Measurements from ENCODE around the gene CHMP4B. TPM values are rescaled to one million over a fixed set of nuclear protein-coding genes. Genes with fewer than 3 reads are reported as not detected.

Gene CHMP4B
- total and polyA plus RNA-seq, 5 donors from 2014 or later, result 3.1 to 49.0 (median 4.8) TPM

DNA sequence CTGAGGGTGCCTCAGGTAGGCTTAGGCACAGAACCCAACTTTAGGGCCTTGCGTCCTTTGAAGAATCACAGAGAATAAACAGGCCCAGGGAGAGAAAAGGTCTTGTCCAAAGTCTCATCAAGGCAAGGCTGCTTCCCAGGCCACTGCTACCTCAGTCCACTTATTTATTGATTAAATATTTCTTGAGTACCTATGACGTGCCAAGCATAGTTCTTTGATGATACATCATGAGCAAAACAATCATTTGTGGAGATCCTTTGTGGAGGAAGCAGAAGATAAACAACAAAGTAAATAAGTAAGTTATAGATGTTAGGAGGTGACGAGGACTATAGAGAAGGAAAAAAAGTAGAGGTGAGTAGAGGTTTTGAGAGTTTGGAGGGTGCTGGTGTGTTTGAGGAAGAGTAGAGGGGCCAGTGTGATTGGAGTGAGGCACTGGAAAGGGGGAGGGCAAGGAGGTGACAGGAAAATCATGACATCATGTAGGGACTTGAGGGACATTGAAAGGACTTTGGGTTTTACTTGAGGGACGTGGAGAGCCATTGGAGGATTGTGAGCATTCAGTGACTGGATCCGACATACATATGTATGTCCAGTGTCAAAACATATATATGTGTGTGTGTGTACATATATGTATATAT, 14.1 kb upstream of the CHMP4B start:
- no peak overlapping the region for H3K27ac ChIP-seq (ENCODE audit: insufficient read depth, low read length, poor library complexity, severe bottlenecking)
- no peak overlapping the region for H3K4me3 Mint-ChIP-seq
- no peaks in the 10 kb centered on the region for H3K27me3 ChIP-seq (ENCODE audit: control insufficient read depth, insufficient read depth, low read length)
- ATAC-seq (ENCODE audit: low read depth in 2 of 2) (no peak), DNase-seq (no peak)
- no peaks in the 10 kb centered on the region for H3K36me3 Mint-ChIP-seq
- no peaks in the 10 kb centered on the region for H3K9me3 Mint-ChIP-seq
- no peaks in the 10 kb centered on the region for H3K36me3 ChIP-seq (ENCODE audit: control insufficient read depth, insufficient read depth, low read length)
- peaks cover 0 to 4% (median 0%) of the 10 kb centered on the region in 4 donors for H3K4me1 Mint-ChIP-seq
- no peaks in the 10 kb centered on the region for H3K4me1 ChIP-seq (ENCODE audit: control insufficient read depth, insufficient read depth, low read length, poor library complexity, severe bottlenecking)
- no peak overlapping the region for H3K4me3 ChIP-seq (ENCODE audit: low read depth, low read length)
- no peaks in the 10 kb centered on the region for H3K27me3 Mint-ChIP-seq
- no peaks in the 10 kb centered on the region for H3K9me3 ChIP-seq (ENCODE audit: control insufficient read depth in 2 of 2, low read length in 2 of 2)
- peak overlapping the region in 2 of 3 donors; percentile 16 to 42 for H3K27ac Mint-ChIP-seq

DNA sequence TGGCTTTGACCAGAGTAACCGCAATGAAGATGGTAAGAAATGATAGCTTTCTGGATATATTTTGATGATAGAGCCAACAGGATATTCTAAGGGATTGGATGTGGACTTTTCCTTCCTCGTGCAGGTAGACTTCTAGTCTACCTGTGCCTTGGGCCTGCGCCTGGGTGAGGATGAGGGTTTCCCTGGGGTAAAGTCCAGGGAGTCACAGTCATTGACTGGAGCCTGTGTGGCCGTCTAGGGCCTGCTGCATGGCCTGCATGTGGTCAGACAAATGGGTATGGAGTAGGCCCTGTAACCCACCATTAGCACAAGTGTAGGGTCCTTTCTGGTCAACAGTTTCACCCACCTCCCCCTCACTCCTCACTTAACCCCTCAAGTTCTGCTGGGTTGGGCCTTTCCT, 12.7 kb upstream of the CHMP4B start:
- Mint-ChIP-seq H3K27ac (no peak overlapping the region), H3K27me3 (no peaks in the 10 kb centered on the region), H3K9me3 (no peaks in the 10 kb centered on the region), H3K36me3 (no peaks in the 10 kb centered on the region), H3K4me1 (no peaks in the 10 kb centered on the region), H3K4me3 (no peak overlapping the region)
- Histone ChIP-seq H3K36me3 (ENCODE audit: control insufficient read depth, insufficient read depth, low read length) (no peaks in the 10 kb centered on the region), H3K9me3 (ENCODE audit: control insufficient read depth in 2 of 2, low read length in 2 of 2) (no peaks in the 10 kb centered on the region), H3K27ac (ENCODE audit: insufficient read depth, low read length, poor library complexity, severe bottlenecking) (no peak overlapping the region), H3K27me3 (ENCODE audit: control insufficient read depth, insufficient read depth, low read length) (no peaks in the 10 kb centered on the region), H3K4me1 (ENCODE audit: control insufficient read depth, insufficient read depth, low read length, poor library complexity, severe bottlenecking) (no peaks in the 10 kb centered on the region), H3K4me3 (ENCODE audit: low read depth, low read length) (no peak overlapping the region)
- ATAC-seq (ENCODE audit: low read depth in 2 of 2) (no peak), DNase-seq (no peak)

DNA sequence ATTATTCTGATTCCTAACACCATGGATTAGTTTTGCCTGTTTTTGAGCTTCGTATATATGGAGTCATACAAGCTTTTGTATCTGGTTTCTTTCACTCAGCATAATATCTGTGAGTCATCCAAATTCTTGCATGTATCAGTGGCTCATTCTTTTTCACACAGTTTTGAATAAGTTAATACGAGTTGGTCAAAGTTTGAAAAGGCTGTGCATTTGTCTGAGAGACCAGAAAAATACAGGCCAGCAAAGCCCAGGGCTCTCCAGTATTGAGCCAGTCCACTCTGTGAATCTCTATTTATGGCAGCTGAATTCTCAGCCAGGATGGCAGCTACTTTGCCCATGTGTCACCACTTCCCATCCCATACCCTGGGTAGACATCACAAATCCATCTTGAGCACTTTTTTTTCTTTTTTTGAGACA, 7.2 kb upstream of the CHMP4B start:
- no peak overlapping the region for H3K4me3 ChIP-seq (ENCODE audit: low read depth, low read length)
- Mint-ChIP-seq H3K4me1 (no peaks in the 10 kb centered on the region), H3K9me3 (no peaks in the 10 kb centered on the region), H3K4me3 (no peak overlapping the region), H3K36me3 (no peaks in the 10 kb centered on the region), H3K27ac (no peak overlapping the region), H3K27me3 (peaks cover 17% of the 10 kb centered on the region)
- no peak overlapping the region for H3K27ac ChIP-seq (ENCODE audit: insufficient read depth, low read length, poor library complexity, severe bottlenecking)
- no peaks in the 10 kb centered on the region for H3K9me3 ChIP-seq (ENCODE audit: control insufficient read depth in 2 of 2, low read length in 2 of 2)
- no peaks in the 10 kb centered on the region for H3K4me1 ChIP-seq (ENCODE audit: control insufficient read depth, insufficient read depth, low read length, poor library complexity, severe bottlenecking)
- no peaks in the 10 kb centered on the region for H3K27me3 ChIP-seq (ENCODE audit: control insufficient read depth, insufficient read depth, low read length)
- H3K36me3 ChIP-seq (ENCODE audit: control insufficient read depth, insufficient read depth, low read length), result no peaks in the 10 kb centered on the region
- ATAC-seq (ENCODE audit: low read depth in 2 of 2) (no peak), DNase-seq (no peak)

DNA sequence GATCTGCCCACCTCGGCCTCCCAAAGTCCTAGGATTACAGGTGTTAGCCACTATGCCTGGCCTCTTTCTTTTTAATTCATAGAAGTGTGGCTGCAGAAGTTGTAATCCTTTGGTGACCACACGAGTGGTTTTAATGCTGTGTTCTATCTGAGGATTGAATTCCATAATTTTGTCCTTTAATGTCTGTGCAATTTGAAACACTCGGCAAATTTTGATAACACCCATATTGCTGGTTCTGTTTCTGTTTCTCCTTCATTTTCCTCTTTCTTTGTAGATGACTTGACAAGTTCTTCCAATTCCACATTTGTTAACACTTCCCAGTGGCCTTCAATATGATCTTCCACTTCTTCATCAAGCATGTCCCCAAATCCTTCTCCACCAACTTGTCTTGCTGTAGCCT, 2.8 kb upstream of the CHMP4B start:
- Mint-ChIP-seq H3K27me3 (peaks cover 17% of the 10 kb centered on the region), H3K9me3 (no peaks in the 10 kb centered on the region), H3K36me3 (no peaks in the 10 kb centered on the region), H3K4me1 (peaks cover 0 to 23% (median 16%) of the 10 kb centered on the region in 4 donors), H3K27ac (no peak overlapping the region), H3K4me3 (peak overlapping the region in 1 of 4 donors; percentile 85)
- Histone ChIP-seq H3K9me3 (ENCODE audit: control insufficient read depth in 2 of 2, low read length in 2 of 2) (no peaks in the 10 kb centered on the region), H3K36me3 (ENCODE audit: control insufficient read depth, insufficient read depth, low read length) (no peaks in the 10 kb centered on the region), H3K4me3 (ENCODE audit: low read depth, low read length) (no peak overlapping the region), H3K4me1 (ENCODE audit: control insufficient read depth, insufficient read depth, low read length, poor library complexity, severe bottlenecking) (peaks cover 17% of the 10 kb centered on the region), H3K27me3 (ENCODE audit: control insufficient read depth, insufficient read depth, low read length) (no peaks in the 10 kb centered on the region), H3K27ac (ENCODE audit: insufficient read depth, low read length, poor library complexity, severe bottlenecking) (no peak overlapping the region)
- DNase-seq (no peak), ATAC-seq (ENCODE audit: low read depth in 2 of 2) (no peak)

DNA sequence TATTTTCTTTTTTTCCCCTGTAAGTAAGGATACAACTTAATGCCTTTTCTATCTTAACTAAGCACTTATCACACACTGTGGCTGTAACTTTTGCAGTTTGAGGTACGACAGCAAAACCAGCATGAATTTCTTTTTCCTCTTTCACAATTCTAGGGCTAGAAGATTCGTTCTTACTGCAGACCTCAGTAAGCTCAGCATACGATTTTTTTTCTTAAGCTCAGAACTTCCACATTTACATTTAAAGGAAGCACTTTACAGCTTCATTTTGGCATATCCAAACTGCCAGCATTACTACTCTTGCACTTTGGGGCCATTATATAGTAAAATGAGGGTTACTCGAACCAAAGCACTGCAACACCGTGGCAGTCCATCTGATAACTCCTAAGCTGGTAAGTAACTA, 889 bp upstream of the CHMP4B start:
- H3K27ac Mint-ChIP-seq, result no peak overlapping the region
- H3K27ac ChIP-seq (ENCODE audit: insufficient read depth, low read length, poor library complexity, severe bottlenecking), result no peak overlapping the region

DNA sequence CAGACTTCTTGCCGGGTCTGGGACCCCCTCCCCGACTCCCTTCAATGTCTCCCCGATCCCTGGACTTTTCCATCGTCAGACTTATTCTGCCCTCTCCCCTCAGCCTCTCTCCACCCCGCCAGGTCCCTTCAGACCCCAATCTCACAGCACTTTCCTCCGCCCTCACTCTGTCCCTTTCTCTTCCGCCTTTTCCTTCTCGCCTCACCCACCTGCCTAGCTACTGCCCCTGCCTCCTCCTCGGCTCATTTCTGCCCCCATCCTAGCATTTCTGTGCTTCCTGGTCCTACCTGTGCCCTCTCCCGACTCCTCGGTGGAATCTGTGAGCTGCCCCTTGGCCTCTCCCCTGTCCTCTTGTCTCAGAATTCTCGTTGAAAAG, 616 bp downstream of the CHMP4B start:
- peak overlapping the region; percentile 90 to 100 (median 94) for H3K4me3 Mint-ChIP-seq
- Histone ChIP-seq H3K9me3 (ENCODE audit: control insufficient read depth in 2 of 2, low read length in 2 of 2) (no peaks in the 10 kb centered on the region), H3K4me3 (ENCODE audit: low read depth, low read length) (peak overlapping the region; percentile 87), H3K27me3 (ENCODE audit: control insufficient read depth, insufficient read depth, low read length) (no peaks in the 10 kb centered on the region), H3K36me3 (ENCODE audit: control insufficient read depth, insufficient read depth, low read length) (peaks cover 3% of the 10 kb centered on the region), H3K4me1 (ENCODE audit: control insufficient read depth, insufficient read depth, low read length, poor library complexity, severe bottlenecking) (peaks cover 39% of the 10 kb centered on the region), H3K27ac (ENCODE audit: insufficient read depth, low read length, poor library complexity, severe bottlenecking) (peak overlapping the region; percentile 64)
- H3K9me3 Mint-ChIP-seq, result no peaks in the 10 kb centered on the region
- DNase-seq, result peak; percentile 5 to 42 (median 6)
- H3K27me3 Mint-ChIP-seq, result peaks cover 1% of the 10 kb centered on the region
- peaks cover 13% of the 10 kb centered on the region for H3K36me3 Mint-ChIP-seq
- H3K4me1 Mint-ChIP-seq, result peaks cover 5 to 57% (median 39%) of the 10 kb centered on the region in 4 donors
- ATAC-seq (ENCODE audit: low read depth in 2 of 2), result no peak
- peak overlapping the region; percentile 88 to 95 (median 90) for H3K27ac Mint-ChIP-seq

More for the DNA sequence above, 889 bp upstream of the CHMP4B start:
- Mint-ChIP-seq H3K4me1 (peaks cover 3 to 42% (median 31%) of the 10 kb centered on the region in 4 donors), H3K9me3 (no peaks in the 10 kb centered on the region), H3K27me3 (peaks cover 15% of the 10 kb centered on the region), H3K36me3 (peaks cover 11% of the 10 kb centered on the region), H3K4me3 (no peak overlapping the region)
- Histone ChIP-seq H3K9me3 (ENCODE audit: control insufficient read depth in 2 of 2, low read length in 2 of 2) (no peaks in the 10 kb centered on the region), H3K4me1 (ENCODE audit: control insufficient read depth, insufficient read depth, low read length, poor library complexity, severe bottlenecking) (peaks cover 32% of the 10 kb centered on the region), H3K4me3 (ENCODE audit: low read depth, low read length) (no peak overlapping the region), H3K36me3 (ENCODE audit: control insufficient read depth, insufficient read depth, low read length) (no peaks in the 10 kb centered on the region), H3K27me3 (ENCODE audit: control insufficient read depth, insufficient read depth, low read length) (no peaks in the 10 kb centered on the region)
- ATAC-seq (ENCODE audit: low read depth in 2 of 2) (no peak), DNase-seq (no peak)

DNA sequence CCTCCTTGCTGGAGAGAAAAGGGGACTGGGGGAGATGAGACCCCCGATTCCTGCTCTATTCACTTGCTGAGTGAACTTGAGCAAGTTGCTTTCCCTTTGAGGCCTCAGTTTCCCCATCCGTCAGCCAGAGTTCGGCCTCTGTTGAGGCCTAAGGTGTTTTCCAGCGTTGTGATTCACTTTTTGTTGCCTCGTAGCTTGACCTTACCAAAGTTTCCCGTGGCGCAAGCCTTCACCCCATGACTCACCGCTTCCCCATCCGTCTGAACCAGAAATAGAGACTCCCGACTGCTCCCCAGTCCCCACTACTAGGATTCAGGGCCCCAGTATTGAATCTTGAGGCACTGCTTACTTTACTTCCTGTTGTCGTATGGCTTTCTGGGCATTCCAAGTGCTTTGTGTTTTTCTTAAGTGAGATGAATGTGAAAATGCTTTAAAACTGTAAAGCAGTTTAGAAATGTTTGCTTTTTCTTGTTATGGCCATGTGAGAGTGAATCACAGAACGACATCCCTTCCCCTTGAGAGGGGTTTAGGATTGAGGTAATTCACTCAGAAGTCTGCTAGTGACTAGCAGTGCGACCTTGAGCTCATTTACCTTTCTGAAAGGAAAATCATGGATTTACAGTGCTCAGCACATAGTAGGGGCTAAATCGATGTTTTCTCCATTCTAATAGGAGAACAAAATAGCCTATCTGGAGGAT, 1.2 kb downstream of the CHMP4B start:
- no peak for ATAC-seq (ENCODE audit: low read depth in 2 of 2)
- Mint-ChIP-seq H3K4me3 (peak overlapping the region; percentile 90 to 100 (median 94)), H3K4me1 (peaks cover 8 to 62% (median 42%) of the 10 kb centered on the region in 4 donors), H3K9me3 (no peaks in the 10 kb centered on the region), H3K27me3 (no peaks in the 10 kb centered on the region), H3K27ac (peak overlapping the region; percentile 88 to 95 (median 90)), H3K36me3 (peaks cover 13% of the 10 kb centered on the region)
- Histone ChIP-seq H3K9me3 (ENCODE audit: control insufficient read depth in 2 of 2, low read length in 2 of 2) (no peaks in the 10 kb centered on the region), H3K27ac (ENCODE audit: insufficient read depth, low read length, poor library complexity, severe bottlenecking) (peak overlapping the region; percentile 64), H3K4me3 (ENCODE audit: low read depth, low read length) (peak overlapping the region; percentile 87), H3K4me1 (ENCODE audit: control insufficient read depth, insufficient read depth, low read length, poor library complexity, severe bottlenecking) (peaks cover 42% of the 10 kb centered on the region), H3K27me3 (ENCODE audit: control insufficient read depth, insufficient read depth, low read length) (no peaks in the 10 kb centered on the region), H3K36me3 (ENCODE audit: control insufficient read depth, insufficient read depth, low read length) (peaks cover 3% of the 10 kb centered on the region)
- DNase-seq, result peak in 2 of 3 donors; percentile 13 to 35
